HG02852 (cell line): ENCODE data around the gene TSPOAP1.
"Not testable (repeated sequence)": the region's sequence is repeated elsewhere in the genome, so short reads cannot be mapped to it uniquely, and the experiment has no call there.

ENCODE experiments used
- ATAC-seq: cut with Tn5 transposase; IDR thresholded peaks from one replicate; pipeline ENCODE4 v1.9.1; 2021; ENCODE audit warnings: mild to moderate bottlenecking, moderate library complexity; ENCODE audit not compliant: unreplicated experiment

Gene TSPOAP1

DNA sequence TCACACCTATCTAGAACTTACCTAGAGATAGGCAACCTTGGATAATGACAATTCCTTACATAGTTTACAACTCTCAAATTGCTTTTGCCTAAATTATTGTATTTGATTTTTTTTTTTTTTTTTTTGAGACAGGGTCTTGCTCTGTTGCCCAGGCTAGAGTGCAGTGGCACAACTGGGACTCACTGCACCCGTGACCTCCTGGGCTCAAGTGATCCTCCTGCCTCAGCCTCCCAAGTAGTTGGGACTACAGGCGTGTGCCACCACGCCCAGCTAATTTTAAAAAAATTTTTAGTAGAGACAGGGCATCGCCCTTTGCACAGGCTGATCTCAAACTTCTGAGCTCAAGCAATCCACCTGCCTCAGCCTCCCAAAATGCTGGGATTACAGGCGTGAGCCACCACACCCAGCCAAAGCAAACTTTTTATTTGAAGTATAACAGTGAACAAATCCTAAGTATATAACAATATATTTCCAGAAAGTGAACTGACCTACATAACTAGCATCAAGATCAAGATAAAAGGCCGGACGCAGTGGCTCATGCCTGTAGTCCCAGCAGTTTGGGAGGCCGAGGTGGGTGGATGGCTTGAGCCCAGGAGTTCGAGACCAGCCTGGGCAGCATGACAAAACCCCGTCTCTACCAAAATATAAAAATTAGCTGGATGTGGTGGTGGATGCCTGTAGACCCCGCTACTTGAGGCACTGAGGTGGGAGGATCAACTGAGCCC lies 12.7 kb upstream of the TSPOAP1 start:
- ATAC-seq: not testable (repeated sequence)

GRCh38 chr17:58340405-58340876 lies 11.8 kb upstream of the TSPOAP1 start:
- ATAC-seq: no peak

DNA sequence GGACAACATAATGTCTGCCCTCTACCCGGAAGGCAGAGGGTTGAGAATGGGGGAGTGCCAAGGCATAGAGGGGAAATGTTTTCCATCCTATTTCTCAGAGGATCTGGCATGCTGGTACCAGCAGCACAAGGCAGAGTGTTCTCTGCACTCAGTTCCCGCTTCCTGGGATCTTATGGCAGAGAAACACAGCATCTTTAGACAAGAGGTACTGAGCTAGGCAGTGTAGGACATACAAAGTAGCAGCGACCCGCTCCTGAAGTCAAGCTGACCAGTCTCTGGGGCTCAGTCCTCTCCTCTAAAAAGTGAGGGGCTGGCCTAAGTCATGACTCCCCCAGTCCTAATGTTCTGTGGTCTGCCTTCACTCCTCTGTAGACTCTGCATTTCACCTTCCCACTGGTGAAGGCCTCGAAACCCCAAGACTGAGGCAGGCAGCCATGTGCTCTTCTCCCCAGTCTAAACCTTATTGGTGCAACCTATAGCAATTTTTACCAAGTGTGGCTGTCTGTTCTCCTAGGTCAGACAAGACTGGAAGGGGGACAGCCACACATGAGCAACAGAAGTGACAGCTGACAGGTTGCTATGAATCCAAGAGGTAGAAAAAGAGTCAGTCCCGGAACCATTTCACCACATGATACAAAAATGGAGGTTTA lies 11.3 kb upstream of the TSPOAP1 start:
- no peak for ATAC-seq

DNA sequence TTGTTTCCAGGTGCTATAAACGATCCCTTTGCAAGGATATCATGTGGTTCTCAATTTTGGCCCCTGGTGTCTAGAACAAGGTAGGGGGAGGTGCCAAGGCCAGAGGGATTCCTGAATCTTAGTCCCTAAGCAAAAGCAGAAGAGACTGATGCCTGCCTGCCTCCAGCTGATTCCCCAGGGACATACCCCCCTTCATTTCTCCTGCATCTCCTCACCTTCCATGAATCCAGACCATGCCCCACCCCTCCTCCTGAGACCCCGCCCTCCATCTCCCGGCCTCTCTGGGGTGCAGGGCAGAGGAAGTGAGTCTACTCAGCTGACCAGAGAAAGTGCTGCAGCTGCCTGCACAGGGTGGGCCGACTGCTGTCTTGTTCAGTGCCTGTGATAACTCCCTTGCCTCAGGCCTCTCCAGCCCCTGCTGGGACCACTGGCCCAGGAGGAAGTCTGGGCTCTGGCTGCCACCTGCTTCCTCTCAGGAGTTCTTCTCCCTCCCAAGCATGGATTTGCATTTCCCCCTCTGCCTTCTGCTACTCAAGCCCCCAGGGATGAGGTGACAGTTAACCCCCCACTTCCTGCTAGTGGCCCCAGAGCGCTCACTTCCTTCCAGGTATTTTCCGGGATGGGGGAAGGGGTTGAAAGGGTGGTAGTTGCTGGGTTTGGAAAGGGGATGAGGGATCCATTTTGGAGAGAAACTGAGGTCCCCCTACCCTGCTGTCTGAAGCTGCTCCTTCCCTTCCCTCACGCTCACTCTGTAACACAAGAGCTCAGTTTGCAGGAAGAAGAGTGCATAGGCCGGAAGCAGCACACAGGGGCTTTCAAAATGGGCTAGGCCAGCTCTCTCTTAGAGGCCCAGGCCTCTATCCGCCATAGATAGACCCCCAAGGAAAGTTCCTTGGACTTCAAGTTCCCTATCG lies 10.5 kb upstream of the TSPOAP1 start:
- ATAC-seq: peak; percentile 25

GRCh38 chr17:58338454-58338840 lies 9.9 kb upstream of the TSPOAP1 start:
- no peak for ATAC-seq

DNA sequence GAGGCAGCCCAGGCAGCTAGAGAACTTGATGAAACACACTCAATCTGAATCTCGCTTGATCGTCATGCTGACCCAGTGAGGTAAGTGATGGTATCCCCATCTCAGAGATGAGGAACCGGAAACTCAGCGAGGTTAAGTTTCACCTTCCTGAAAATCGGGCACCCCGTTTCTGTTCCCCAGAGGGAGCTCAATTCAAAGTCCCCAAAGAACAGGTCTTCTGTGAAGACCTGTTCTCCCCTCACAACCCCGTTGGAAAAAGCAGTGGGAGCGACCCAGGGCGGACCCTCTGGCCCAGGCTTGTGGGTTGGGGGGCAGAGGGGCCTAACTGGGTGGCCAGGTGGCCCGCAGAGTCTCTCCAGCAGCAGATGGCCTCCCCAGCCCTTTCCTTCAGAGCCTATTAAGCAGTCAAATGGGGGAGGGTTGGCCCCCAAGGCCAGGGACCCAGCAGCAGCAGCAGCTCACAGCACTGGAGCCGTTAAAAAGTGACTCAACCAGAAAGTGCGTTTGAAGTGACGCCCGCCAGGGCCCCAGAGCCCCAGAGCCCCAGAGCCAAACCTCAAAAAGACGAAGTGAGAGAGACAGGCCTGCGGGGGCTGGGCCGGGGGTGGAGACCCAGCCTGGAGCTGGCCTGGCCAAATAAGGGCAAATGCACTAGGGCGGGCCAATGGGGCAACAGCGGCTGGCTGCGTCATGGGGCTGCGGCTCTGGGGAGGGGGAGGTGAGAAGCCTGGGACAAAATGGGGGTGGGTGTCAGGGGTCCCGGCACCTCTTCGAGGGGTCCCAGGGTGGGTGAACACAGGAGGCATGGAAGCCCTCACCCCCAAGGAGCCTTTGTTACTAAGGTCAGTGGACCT lies 9.2 kb upstream of the TSPOAP1 start:
- peak; percentile 71 for ATAC-seq

DNA sequence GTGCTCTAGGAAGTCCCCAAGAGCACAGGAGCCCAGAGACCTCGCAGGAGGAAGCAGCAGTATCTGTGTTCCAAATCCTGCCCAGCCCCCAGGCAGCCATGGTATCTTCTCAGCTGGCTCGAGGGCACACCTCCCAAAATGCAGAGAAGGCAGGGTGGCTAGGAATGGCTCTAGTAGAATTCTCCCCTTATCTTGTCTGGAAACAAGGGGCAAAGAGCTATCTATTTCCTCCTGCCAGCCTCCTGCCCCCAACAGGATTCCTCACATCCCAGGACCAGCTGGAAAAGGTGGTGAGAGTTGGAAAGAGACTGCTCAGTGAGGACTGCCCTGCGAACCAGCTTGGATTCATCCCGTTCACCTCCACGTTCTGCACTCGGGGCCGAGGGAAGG lies 8.6 kb upstream of the TSPOAP1 start:
- ATAC-seq: no peak

GRCh38 chr17:58336456-58337209 lies 8.0 kb upstream of the TSPOAP1 start:
- ATAC-seq: no peak

DNA sequence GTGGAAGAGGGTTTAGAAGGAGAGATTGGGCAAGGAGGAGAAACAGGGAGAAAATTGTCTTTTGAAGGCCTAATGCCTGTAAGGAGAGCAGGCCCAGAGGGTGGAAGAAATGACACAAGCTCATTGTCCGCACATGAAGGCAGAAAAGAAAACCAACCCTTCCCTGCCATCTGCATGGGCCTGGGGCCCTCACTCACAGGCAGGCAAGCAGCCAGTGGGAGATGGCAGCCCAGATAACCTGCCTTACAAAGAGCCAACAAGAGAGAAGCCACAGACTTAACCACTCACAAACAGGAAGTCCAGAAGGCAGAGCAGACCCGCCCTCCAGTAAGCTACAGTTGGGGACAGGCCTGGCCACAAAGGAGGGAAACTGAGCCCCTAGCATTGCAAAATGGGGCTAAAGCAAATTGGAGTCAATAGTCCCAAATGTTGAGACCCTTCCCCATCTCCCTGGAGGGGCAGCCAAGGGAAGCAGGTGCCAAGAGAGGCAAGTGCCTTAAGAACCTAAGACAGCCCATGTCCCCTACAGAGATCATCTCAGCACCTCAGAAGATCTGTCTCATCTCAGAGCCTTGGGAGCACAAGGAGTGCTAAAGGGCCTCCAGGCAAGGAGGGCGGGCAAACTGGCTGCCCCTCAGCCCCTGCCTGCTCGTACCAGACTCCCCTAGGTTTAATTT lies 7.3 kb upstream of the TSPOAP1 start:
- ATAC-seq: no peak

- no peak for ATAC-seq
These were observed 6.6 kb upstream of the TSPOAP1 start for GRCh38 chr17:58335061-58335731.

GRCh38 chr17:58334661-58335060 lies 6.1 kb upstream of the TSPOAP1 start:
- no peak for ATAC-seq

DNA sequence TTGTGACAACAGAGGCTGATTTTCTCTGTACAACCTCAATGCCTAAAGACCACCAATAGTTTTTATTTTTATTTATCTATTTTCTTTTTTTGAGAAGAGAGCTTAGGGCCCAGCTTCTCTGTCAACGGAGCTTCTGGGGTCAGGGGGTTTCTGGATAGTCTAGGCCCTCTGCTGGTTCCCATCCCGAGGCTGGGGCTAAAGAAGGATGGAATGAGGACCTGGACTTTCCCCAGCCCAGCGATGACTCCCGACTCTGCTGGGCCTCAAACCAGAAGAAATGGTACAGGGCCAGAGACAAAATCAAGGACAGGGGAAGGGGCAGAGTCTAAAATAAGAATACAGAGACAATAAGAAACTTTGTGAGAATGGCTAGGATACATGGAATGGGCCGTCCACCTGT lies 5.7 kb upstream of the TSPOAP1 start:
- no peak for ATAC-seq

DNA sequence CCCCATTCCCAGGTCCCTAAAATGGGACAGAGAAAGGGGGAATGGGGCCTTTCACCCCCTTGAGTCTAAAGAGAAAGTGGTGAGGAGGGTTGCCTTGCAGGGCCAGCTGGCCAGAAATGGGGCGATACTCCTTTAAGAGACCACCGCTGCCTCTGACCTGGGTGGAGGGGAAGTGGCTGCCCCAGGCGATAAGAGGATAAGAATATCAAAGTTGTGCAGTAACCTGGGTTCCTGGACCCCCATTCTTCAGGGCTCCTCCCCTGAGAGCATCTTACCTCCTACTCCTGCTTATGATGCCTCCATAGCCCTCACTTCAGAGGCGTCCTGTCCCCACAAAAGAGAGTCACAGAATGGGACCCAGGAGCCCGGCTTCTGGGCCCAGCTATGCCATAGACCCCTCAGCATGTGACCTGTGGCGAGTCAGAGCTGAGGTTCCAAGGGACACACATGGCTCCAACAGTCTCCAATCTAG lies 5.2 kb upstream of the TSPOAP1 start:
- no peak for ATAC-seq

GRCh38 chr17:58332778-58333735 lies 4.5 kb upstream of the TSPOAP1 start:
- no peak for ATAC-seq

GRCh38 chr17:58331815-58332777 lies 3.5 kb upstream of the TSPOAP1 start:
- no peak for ATAC-seq
